ENCODE measurements around the gene MBD3L2.

DNA sequence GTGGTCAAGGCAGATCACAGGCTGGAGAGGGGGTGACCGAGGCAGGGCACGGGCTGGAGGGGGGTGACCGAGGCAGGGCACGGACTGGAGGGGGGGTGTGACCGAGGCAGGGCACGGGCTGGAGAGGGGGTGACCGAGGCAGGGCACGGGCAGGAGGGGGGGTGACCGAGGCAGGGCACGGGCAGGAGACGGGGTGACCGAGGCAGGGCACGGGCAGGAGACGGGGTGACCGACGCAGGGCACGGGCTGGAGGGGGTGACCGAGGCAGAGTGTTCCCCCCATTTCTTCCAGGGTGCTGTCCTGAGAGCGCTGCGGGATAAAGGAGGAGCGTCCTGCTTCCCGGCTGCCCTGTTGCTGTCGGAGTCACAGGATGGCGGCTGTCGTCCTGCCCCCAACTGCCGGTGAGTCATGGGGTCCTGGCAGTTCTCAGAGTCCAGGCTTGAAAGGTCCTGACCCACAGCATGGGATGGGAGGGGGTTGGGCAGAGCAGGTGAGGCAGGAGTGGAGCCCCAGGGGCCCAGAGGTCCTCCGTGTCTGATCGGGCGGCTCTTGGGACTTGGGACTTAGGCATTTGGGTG, 25.7 kb downstream of the MBD3L2 start:
- TF ChIP-seq, protein P1, sequence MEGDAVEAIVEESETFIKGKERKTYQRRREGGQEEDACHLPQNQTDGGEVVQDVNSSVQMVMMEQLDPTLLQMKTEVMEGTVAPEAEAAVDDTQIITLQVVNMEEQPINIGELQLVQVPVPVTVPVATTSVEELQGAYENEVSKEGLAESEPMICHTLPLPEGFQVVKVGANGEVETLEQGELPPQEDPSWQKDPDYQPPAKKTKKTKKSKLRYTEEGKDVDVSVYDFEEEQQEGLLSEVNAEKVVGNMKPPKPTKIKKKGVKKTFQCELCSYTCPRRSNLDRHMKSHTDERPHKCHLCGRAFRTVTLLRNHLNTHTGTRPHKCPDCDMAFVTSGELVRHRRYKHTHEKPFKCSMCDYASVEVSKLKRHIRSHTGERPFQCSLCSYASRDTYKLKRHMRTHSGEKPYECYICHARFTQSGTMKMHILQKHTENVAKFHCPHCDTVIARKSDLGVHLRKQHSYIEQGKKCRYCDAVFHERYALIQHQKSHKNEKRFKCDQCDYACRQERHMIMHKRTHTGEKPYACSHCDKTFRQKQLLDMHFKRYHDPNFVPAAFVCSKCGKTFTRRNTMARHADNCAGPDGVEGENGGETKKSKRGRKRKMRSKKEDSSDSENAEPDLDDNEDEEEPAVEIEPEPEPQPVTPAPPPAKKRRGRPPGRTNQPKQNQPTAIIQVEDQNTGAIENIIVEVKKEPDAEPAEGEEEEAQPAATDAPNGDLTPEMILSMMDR (conservative IDR thresholded peaks at IDR 0.05; ENCODE audit: low read depth, low read length): no peak
- no peak for TF ChIP-seq EZH2 (IDR thresholded peaks at IDR 0.05; ENCODE audit: low read length, unreplicated experiment)

Measured in PC-3 (cell line).